ENCODE results near the gene KIF3B. TPM values are rescaled to one million over a fixed set of nuclear protein-coding genes. Genes with fewer than 3 reads are reported as not detected.

KIF3B gene
- total RNA-seq (27.6 and 27.7 TPM in 2 replicates), polyA plus RNA-seq (32.9 and 35.6 TPM in 2 replicates), polyA minus RNA-seq (ENCODE audit: low replicate concordance) (10.5 and 12.6 TPM in 2 replicates)
- 23.7 and 27.9 TPM in 2 replicates for polyA plus RNA-seq (2012)

DNA sequence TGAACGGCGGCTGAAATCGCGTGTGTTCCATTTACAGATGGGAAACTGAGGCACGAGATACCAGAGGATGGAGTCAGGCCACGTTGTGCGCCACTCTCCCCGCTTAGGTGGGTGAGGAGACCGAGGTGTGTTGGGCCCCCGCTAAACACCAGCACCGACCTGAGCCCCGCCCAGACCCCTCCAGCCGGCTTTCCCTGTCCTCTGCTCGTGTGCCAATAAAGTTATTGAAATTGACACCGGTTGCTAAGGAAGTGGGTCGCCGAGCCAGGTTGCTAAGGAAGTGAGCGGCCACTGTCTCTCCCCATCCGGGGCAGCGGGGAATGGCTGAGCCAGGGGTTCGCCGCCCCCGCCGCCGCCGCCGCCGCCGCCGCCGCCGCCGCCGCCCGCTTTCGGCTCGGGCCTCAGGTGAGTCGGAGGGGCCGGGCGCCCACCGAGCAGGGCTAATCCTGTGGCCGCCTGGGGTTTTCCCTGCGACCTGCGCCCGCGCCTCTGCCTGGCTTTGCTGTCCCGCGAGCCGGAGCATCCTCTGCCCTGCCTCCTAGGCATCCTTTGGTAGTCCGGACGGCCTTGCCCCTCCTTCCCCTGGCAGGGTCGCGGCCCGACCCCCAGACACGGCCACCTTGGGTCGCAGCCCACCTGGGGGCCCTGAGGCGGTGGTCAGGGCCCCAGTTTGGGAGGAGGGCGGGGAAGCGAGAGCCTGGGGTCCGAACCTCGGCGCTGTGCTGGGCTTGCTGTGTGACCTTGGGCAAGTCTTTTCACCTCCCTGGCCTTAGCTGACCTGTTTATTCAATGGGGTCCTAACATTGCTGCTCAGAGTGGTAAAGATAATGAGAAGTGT lies at the start of gene KIF3B:
Gene KIF3B, plus strand, starts transcription at position 291 of the 838 bp plus-strand sequence. CDS start 32,127 bp downstream, outside the sequence.
- no peaks in the 10 kb centered on the region for H3K9me3 ChIP-seq (ENCODE audit: control insufficient read depth, insufficient read depth, low read depth, low read length)
- TF ChIP-seq EZH2 (IDR thresholded peaks at IDR 0.05; ENCODE audit: low read length, missing control alignments) (no peak), CTCF (conservative IDR thresholded peaks at IDR 0.05 in 1 of 2, IDR thresholded peaks at IDR 0.05 in 1 of 2; ENCODE audit: low read depth in 1 of 2, low read length in 2 of 2) (no peak)
- peak within 1 kb of the TSS; percentile 97 for H3K4me2 ChIP-seq (ENCODE audit: extremely low read depth, insufficient read depth, low read length)
- peak within 1 kb of the TSS; percentile 84 for H3K9ac ChIP-seq (ENCODE audit: insufficient read depth, low read length)
- DNase-seq (ENCODE audit: low read depth in 2 of 2), result peak; percentile 91 to 92
- H3K27me3 ChIP-seq (ENCODE audit: control insufficient read depth, insufficient read depth, low read length), result no peaks in the 10 kb centered on the region
- peaks cover 14% of the 10 kb centered on the region for H3K79me2 ChIP-seq (ENCODE audit: control insufficient read depth, insufficient read depth, low read length)
- peak within 1 kb of the TSS; percentile 78 for H3K27ac ChIP-seq (ENCODE audit: insufficient read depth, low read length)
- H3K4me1 ChIP-seq (ENCODE audit: control insufficient read depth, extremely low read depth, insufficient read depth, low read length), result peaks cover 4% of the 10 kb centered on the region
- H3K36me3 ChIP-seq (ENCODE audit: control insufficient read depth, insufficient read depth, low read length), result no peaks in the 10 kb centered on the region
- no peaks in the 10 kb centered on the region for H4K20me1 ChIP-seq (ENCODE audit: control insufficient read depth, extremely low read depth, insufficient read depth, low read length)
- H3K4me3 ChIP-seq (replicated peaks in 1 of 4; ENCODE audit: control extremely low read depth in 1 of 4, insufficient read depth in 1 of 4, low read depth in 3 of 4, low read length in 4 of 4), result peak within 1 kb of the TSS; percentile 87 to 96 (median 96)
- H2AFZ ChIP-seq (ENCODE audit: low read length), result peak within 1 kb of the TSS; percentile 100

GRCh38 chr20:32227744-32228688 lies 49.4 kb upstream of the KIF3B start:
- H3K27ac ChIP-seq (ENCODE audit: insufficient read depth, low read length), result no peak overlapping the region
- TF ChIP-seq CTCF (conservative IDR thresholded peaks at IDR 0.05 in 1 of 2, IDR thresholded peaks at IDR 0.05 in 1 of 2; ENCODE audit: low read depth in 1 of 2, low read length in 2 of 2), result no peak
- no peak for TF ChIP-seq EZH2 (IDR thresholded peaks at IDR 0.05; ENCODE audit: low read length, missing control alignments)
- H2AFZ ChIP-seq (ENCODE audit: low read length), result no peak overlapping the region
- no peaks in the 10 kb centered on the region for H4K20me1 ChIP-seq (ENCODE audit: control insufficient read depth, extremely low read depth, insufficient read depth, low read length)
- H3K9ac ChIP-seq (ENCODE audit: insufficient read depth, low read length), result no peak overlapping the region
- no peaks in the 10 kb centered on the region for H3K79me2 ChIP-seq (ENCODE audit: control insufficient read depth, insufficient read depth, low read length)
- H3K36me3 ChIP-seq (ENCODE audit: control insufficient read depth, insufficient read depth, low read length), result peaks cover 13% of the 10 kb centered on the region
- no peak overlapping the region for H3K4me2 ChIP-seq (ENCODE audit: extremely low read depth, insufficient read depth, low read length)
- H3K9me3 ChIP-seq (ENCODE audit: control insufficient read depth, insufficient read depth, low read depth, low read length), result no peaks in the 10 kb centered on the region
- no peaks in the 10 kb centered on the region for H3K27me3 ChIP-seq (ENCODE audit: control insufficient read depth, insufficient read depth, low read length)
- no peak for DNase-seq (ENCODE audit: low read depth in 2 of 2)
- H3K4me3 ChIP-seq (replicated peaks in 1 of 4; ENCODE audit: control extremely low read depth in 1 of 4, insufficient read depth in 1 of 4, low read depth in 3 of 4, low read length in 4 of 4), result no peak overlapping the region
- H3K4me1 ChIP-seq (ENCODE audit: control insufficient read depth, extremely low read depth, insufficient read depth, low read length), result no peaks in the 10 kb centered on the region

All from fibroblast of lung (primary cell).